Measurements from ENCODE around the gene DSTN. TPM values are rescaled to one million over a fixed set of nuclear protein-coding genes. Genes with fewer than 3 reads are reported as not detected.

Gene DSTN
- polyA plus RNA-seq, 4 donors: 145 to 360 (median 185) TPM

DNA sequence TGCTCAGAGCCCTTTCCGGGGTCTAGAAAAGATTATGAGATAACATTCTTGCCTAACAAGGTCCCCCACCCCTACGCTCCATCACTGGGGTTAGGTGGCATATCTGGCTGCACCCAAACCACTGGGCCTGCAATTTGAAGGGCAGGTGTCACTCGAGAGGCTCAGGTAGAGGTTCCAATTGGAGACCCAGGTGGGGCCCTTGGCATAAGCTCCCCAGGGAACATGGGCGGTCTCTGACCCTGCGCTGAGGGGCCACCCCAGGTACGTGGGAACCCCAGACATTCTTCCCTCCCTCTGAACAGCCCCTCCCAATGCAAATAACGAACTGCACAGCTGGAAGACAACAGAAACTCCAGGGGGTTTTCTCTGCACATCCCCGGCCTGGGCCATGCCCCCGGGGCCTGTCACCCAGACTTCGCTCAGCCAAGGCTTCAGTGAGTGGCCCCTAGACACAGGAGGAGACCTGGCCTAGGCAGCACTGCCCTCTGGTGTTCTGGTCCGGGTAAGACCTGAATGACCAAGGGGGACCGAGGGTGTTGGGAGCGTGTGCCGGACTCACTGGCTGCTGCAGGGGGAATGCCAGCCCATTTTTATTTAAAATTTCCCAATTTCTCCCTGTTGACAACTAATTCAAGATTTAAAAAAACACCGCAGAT, 47.5 kb downstream of the DSTN start:
- Histone ChIP-seq H3K4me3 (ENCODE audit: low read depth in 1 of 3, low read length in 3 of 3) (no peak overlapping the region), H3K27ac (ENCODE audit: low read depth in 1 of 3, low read length in 2 of 3) (no peak overlapping the region), H3K4me1 (ENCODE audit: control insufficient read depth in 3 of 3, insufficient read depth in 2 of 3, low read depth in 1 of 3, low read length in 2 of 3) (peaks cover 0 to 33% (median 0%) of the 10 kb centered on the region in 3 donors), H3K36me3 (ENCODE audit: control insufficient read depth in 3 of 3, insufficient read depth in 2 of 3, low read depth in 1 of 3, low read length in 3 of 3) (peaks cover 25 to 100% (median 30%) of the 10 kb centered on the region in 3 donors), H3K27me3 (ENCODE audit: control insufficient read depth in 3 of 3, insufficient read depth in 3 of 3, low read length in 3 of 3) (no peaks in the 10 kb centered on the region), H3K9me3 (ENCODE audit: control insufficient read depth in 2 of 2, insufficient read depth in 1 of 2, low read depth in 1 of 2, low read length in 1 of 2) (no peaks in the 10 kb centered on the region)
- FAIRE-seq (no peak), DNase-seq (peak; percentile 26 to 36)
- 70 to 81% (median 77%) methylated on average over 15 of the region's 15 CpGs for WGBS, 3 donors

GRCh38 chr20:17617868-17618672, 48.2 kb downstream of the DSTN start:
- Histone ChIP-seq H3K9me3 (ENCODE audit: control insufficient read depth in 2 of 2, insufficient read depth in 1 of 2, low read depth in 1 of 2, low read length in 1 of 2) (no peaks in the 10 kb centered on the region), H3K27me3 (ENCODE audit: control insufficient read depth in 3 of 3, insufficient read depth in 3 of 3, low read length in 3 of 3) (no peaks in the 10 kb centered on the region), H3K36me3 (ENCODE audit: control insufficient read depth in 3 of 3, insufficient read depth in 2 of 3, low read depth in 1 of 3, low read length in 3 of 3) (peaks cover 28 to 100% (median 36%) of the 10 kb centered on the region in 3 donors), H3K27ac (ENCODE audit: low read depth in 1 of 3, low read length in 2 of 3) (no peak overlapping the region), H3K4me1 (ENCODE audit: control insufficient read depth in 3 of 3, insufficient read depth in 2 of 3, low read depth in 1 of 3, low read length in 2 of 3) (peaks cover 0 to 26% (median 0%) of the 10 kb centered on the region in 3 donors), H3K4me3 (ENCODE audit: low read depth in 1 of 3, low read length in 3 of 3) (no peak overlapping the region)
- no peak for FAIRE-seq
- no peak for DNase-seq
- 84 to 92% (median 89%) methylated on average over 20 of the region's 20 CpGs for WGBS, 3 donors

DNA sequence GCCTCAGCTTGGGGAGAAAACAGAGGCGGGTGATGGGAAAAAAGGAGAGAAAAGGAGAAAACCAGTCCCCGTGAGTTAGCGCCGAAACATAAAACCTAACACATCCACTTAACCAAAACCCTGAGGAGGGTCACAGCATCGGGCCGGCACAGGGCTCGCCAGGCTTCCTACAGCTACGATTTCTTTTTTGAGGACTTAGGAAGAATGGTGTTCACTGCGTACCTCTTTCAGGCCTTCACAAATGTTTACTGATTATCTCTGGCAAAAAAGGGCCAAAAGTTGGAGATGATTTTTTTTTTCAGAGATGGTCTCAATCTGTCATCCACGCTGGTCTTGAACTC, 48.8 kb downstream of the DSTN start:
- no peak for FAIRE-seq
- H3K27ac ChIP-seq (ENCODE audit: low read depth in 1 of 3, low read length in 2 of 3): no peak overlapping the region
- no peak overlapping the region for H3K4me3 ChIP-seq (ENCODE audit: low read depth in 1 of 3, low read length in 3 of 3)
- no peaks in the 10 kb centered on the region for H3K27me3 ChIP-seq (ENCODE audit: control insufficient read depth in 3 of 3, insufficient read depth in 3 of 3, low read length in 3 of 3)
- H3K9me3 ChIP-seq (ENCODE audit: control insufficient read depth in 2 of 2, insufficient read depth in 1 of 2, low read depth in 1 of 2, low read length in 1 of 2): no peaks in the 10 kb centered on the region
- peaks cover 31 to 100% (median 36%) of the 10 kb centered on the region in 3 donors for H3K36me3 ChIP-seq (ENCODE audit: control insufficient read depth in 3 of 3, insufficient read depth in 2 of 3, low read depth in 1 of 3, low read length in 3 of 3)
- WGBS, 3 donors: 94 to 100% (median 95%) methylated on average over 10 of the region's 10 CpGs
- H3K4me1 ChIP-seq (ENCODE audit: control insufficient read depth in 3 of 3, insufficient read depth in 2 of 3, low read depth in 1 of 3, low read length in 2 of 3): peaks cover 0 to 20% (median 0%) of the 10 kb centered on the region in 3 donors
- no peak for DNase-seq

DNA sequence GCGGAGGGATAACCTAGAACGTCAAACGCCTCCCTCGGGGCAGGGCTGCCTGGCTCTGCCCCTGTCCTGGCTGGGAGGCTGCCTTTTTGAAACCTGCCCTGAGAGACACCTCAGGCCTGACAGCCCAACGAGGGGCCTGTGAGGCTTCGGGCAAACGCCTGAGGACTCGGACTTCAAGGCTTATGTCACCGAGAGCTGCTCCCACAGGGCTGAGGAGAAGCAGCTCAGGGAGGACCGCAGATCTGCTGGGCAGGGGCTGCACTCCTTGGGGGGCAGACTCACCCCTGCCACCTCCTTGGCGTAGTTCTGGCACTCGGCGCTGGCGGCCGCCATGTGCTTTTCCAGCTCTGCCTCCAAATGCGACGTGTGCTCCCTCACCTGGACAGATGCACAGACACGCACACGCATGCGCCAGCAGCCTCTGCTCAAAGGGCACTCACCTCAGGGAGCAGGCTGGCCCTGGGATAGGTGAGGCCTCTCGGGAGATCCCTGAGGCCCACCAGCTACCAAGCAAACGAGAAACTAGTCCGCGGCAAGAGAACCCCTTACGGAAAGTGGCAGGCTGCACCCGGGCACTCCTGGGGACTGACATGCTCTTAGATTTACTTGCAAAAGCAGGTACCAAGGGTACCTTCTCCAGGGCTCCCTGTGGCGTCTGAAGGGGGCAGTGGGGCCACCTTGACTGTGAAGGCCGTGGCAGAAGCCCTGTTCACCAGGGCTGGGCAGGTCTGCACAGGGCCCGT, 49.6 kb downstream of the DSTN start:
- FAIRE-seq (no peak), DNase-seq (no peak)
- Histone ChIP-seq H3K27ac (ENCODE audit: low read depth in 1 of 3, low read length in 2 of 3) (no peak overlapping the region), H3K27me3 (ENCODE audit: control insufficient read depth in 3 of 3, insufficient read depth in 3 of 3, low read length in 3 of 3) (no peaks in the 10 kb centered on the region), H3K36me3 (ENCODE audit: control insufficient read depth in 3 of 3, insufficient read depth in 2 of 3, low read depth in 1 of 3, low read length in 3 of 3) (peaks cover 31 to 100% (median 40%) of the 10 kb centered on the region in 3 donors), H3K9me3 (ENCODE audit: control insufficient read depth in 2 of 2, insufficient read depth in 1 of 2, low read depth in 1 of 2, low read length in 1 of 2) (no peaks in the 10 kb centered on the region), H3K4me1 (ENCODE audit: control insufficient read depth in 3 of 3, insufficient read depth in 2 of 3, low read depth in 1 of 3, low read length in 2 of 3) (peaks cover 0 to 12% (median 0%) of the 10 kb centered on the region in 3 donors), H3K4me3 (ENCODE audit: low read depth in 1 of 3, low read length in 3 of 3) (no peak overlapping the region)
- 84 to 87% (median 87%) methylated on average over 29 of the region's 29 CpGs for WGBS, 3 donors

DNA sequence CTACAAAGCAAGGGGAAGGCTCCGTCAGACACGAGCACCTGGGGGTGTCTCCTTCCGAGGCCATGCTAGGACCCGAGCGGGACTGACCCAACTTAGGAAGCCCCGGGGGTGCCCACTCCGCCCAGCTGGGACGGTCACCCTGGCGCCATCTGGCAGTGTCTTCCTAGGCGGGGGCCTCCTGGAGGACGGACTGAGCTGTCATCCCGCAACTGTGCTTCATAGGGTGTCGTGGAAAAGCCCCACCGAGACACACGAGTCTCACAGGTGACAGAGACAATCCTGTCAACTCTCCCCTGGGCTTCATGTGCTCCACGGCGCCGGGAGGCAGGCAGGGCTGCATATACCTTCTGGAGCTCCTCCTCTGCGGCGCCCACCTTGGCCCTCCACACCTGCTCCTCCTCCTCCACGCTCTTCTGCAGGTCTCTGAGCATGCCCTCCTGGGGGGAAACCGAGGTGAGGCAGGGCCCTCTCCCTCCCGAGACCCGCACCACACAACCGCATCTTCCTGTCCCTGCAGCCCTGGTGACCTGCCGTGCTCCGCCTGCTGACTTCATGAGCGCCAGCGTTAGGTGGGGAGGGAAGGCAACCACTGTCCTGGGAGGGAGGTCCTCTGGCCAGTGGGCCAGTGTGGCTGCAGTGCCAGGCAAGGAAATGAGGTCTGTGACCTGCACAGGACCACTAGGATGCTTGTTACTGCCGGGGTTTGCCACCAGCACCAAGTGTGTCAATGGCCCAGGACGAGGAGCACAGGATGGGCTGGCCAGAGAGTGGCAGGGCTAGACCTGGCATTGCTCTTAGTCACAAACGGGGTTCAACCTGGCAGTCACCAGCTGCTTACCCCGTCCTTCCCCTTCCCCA, 50.7 kb downstream of the DSTN start:
- no peak overlapping the region for H3K27ac ChIP-seq (ENCODE audit: low read depth in 1 of 3, low read length in 2 of 3)
- H3K27me3 ChIP-seq (ENCODE audit: control insufficient read depth in 3 of 3, insufficient read depth in 3 of 3, low read length in 3 of 3): no peaks in the 10 kb centered on the region
- H3K9me3 ChIP-seq (ENCODE audit: control insufficient read depth in 2 of 2, insufficient read depth in 1 of 2, low read depth in 1 of 2, low read length in 1 of 2): no peaks in the 10 kb centered on the region
- no peak overlapping the region for H3K4me3 ChIP-seq (ENCODE audit: low read depth in 1 of 3, low read length in 3 of 3)
- FAIRE-seq: no peak
- peaks cover 0 to 1% (median 0%) of the 10 kb centered on the region in 3 donors for H3K4me1 ChIP-seq (ENCODE audit: control insufficient read depth in 3 of 3, insufficient read depth in 2 of 3, low read depth in 1 of 3, low read length in 2 of 3)
- 88 to 91% (median 88%) methylated on average over 33 of the region's 33 CpGs for WGBS, 3 donors
- H3K36me3 ChIP-seq (ENCODE audit: control insufficient read depth in 3 of 3, insufficient read depth in 2 of 3, low read depth in 1 of 3, low read length in 3 of 3): peaks cover 29 to 100% (median 43%) of the 10 kb centered on the region in 3 donors
- no peak for DNase-seq

DNA sequence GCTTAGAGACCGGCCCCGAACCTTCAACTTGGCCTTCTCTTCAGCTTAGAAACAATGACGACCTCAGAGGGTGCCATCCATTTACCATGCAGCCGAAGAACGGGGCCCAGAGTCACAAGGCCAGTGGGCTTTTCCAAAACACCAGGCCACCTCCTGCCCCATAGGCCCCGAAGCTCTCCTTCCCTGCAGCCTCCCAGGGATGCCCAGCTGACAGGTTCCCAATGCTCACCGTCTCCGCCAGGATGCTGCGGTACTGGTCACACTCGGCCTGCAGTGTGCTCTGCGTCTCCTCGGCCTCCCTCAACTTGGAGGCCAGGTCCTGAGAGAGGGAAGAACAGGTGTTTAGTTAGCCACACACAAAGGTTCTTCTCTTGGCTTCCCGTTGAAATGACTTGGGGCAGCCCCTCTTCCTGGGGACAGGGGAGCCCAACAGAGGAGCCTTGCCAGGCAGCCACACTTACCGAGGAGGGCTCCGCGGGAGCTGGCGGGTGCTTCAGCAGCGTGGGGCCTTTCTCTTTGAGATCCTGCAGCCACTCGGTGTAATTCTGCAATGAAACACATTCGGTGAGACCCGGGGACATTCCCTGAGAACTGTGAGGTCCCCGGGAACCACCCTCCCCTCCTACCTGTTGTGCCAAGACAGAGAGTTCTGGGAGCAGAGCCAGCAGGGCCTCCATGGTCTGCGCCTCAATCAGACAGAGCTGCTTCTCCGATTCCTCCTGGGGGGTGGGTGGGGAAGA, 51.5 kb downstream of the DSTN start:
- H3K27me3 ChIP-seq (ENCODE audit: control insufficient read depth in 3 of 3, insufficient read depth in 3 of 3, low read length in 3 of 3): no peaks in the 10 kb centered on the region
- WGBS, 3 donors: 88 to 91% (median 90%) methylated on average over 23 to 24 of the region's 24 CpGs
- no peak overlapping the region for H3K27ac ChIP-seq (ENCODE audit: low read depth in 1 of 3, low read length in 2 of 3)
- no peaks in the 10 kb centered on the region for H3K9me3 ChIP-seq (ENCODE audit: control insufficient read depth in 2 of 2, insufficient read depth in 1 of 2, low read depth in 1 of 2, low read length in 1 of 2)
- peaks cover 29 to 100% (median 45%) of the 10 kb centered on the region in 3 donors for H3K36me3 ChIP-seq (ENCODE audit: control insufficient read depth in 3 of 3, insufficient read depth in 2 of 3, low read depth in 1 of 3, low read length in 3 of 3)
- H3K4me1 ChIP-seq (ENCODE audit: control insufficient read depth in 3 of 3, insufficient read depth in 2 of 3, low read depth in 1 of 3, low read length in 2 of 3): no peaks in the 10 kb centered on the region
- FAIRE-seq (no peak), DNase-seq (no peak)
- no peak overlapping the region for H3K4me3 ChIP-seq (ENCODE audit: low read depth in 1 of 3, low read length in 3 of 3)

GRCh38 chr20:17622086-17622850, 52.4 kb downstream of the DSTN start:
- 87 to 93% (median 92%) methylated on average over 11 of the region's 11 CpGs for WGBS, 3 donors

More at GRCh38 chr20:17622086-17622850, 52.4 kb downstream of the DSTN start:
- H3K27me3 ChIP-seq (ENCODE audit: control insufficient read depth in 3 of 3, insufficient read depth in 3 of 3, low read length in 3 of 3): no peaks in the 10 kb centered on the region
- peaks cover 34 to 100% (median 49%) of the 10 kb centered on the region in 3 donors for H3K36me3 ChIP-seq (ENCODE audit: control insufficient read depth in 3 of 3, insufficient read depth in 2 of 3, low read depth in 1 of 3, low read length in 3 of 3)
- DNase-seq: no peak
- H3K9me3 ChIP-seq (ENCODE audit: control insufficient read depth in 2 of 2, insufficient read depth in 1 of 2, low read depth in 1 of 2, low read length in 1 of 2): no peaks in the 10 kb centered on the region
- no peak for FAIRE-seq
- H3K4me1 ChIP-seq (ENCODE audit: control insufficient read depth in 3 of 3, insufficient read depth in 2 of 3, low read depth in 1 of 3, low read length in 2 of 3): peaks cover 0 to 7% (median 0%) of the 10 kb centered on the region in 3 donors
- H3K27ac ChIP-seq (ENCODE audit: low read depth in 1 of 3, low read length in 2 of 3): no peak overlapping the region
- H3K4me3 ChIP-seq (ENCODE audit: low read depth in 1 of 3, low read length in 3 of 3): no peak overlapping the region
